ENCODE measurements around the gene MROH2A. TPM values are rescaled to one million over a fixed set of nuclear protein-coding genes. Genes with fewer than 3 reads are reported as not detected.

Gene MROH2A
- total RNA-seq, 4 donors from 2014 or later, result not detected

- TF ChIP-seq POLR2A (IDR thresholded peaks at IDR 0.05), result no peak
- no peak for TF ChIP-seq CTCF (IDR thresholded peaks at IDR 0.05)
- TF ChIP-seq EP300 (IDR thresholded peaks at IDR 0.05), result no peak
- DNase-seq (ENCODE audit: low spot score in 2 of 2), result no peak
- Histone ChIP-seq H3K27me3 (no peaks in the 10 kb centered on the region), H3K36me3 (no peaks in the 10 kb centered on the region), H3K9me3 (peaks cover 0 to 10% (median 0%) of the 10 kb centered on the region in 4 donors), H3K4me3 (no peak overlapping the region), H3K4me1 (no peaks in the 10 kb centered on the region), H3K27ac (no peak overlapping the region)
- 93 to 100% methylated on average over 4 of the region's 4 CpGs for WGBS, 2 donors
Observed at GRCh38 chr2:233779722-233780121, 1.6 kb downstream of the MROH2A start.

GRCh38 chr2:233780771-233781170, 2.6 kb downstream of the MROH2A start:
- H3K4me1 ChIP-seq, result no peaks in the 10 kb centered on the region
- no peak overlapping the region for H3K4me3 ChIP-seq
- TF ChIP-seq POLR2A (IDR thresholded peaks at IDR 0.05) (no peak), EP300 (IDR thresholded peaks at IDR 0.05) (no peak), CTCF (IDR thresholded peaks at IDR 0.05) (no peak)
- DNase-seq (ENCODE audit: low spot score in 2 of 2), result no peak
- no peak overlapping the region for H3K27ac ChIP-seq
- H3K27me3 ChIP-seq, result no peaks in the 10 kb centered on the region
- H3K36me3 ChIP-seq, result no peaks in the 10 kb centered on the region
- WGBS, 2 donors, result 88 to 91% methylated on average over 4 of the region's 4 CpGs
- H3K9me3 ChIP-seq, result peaks cover 0 to 6% (median 0%) of the 10 kb centered on the region in 4 donors

- no peak overlapping the region for H3K27ac ChIP-seq
- WGBS, 2 donors, result 85 to 94% methylated on average over 7 of the region's 7 CpGs
- H3K4me3 ChIP-seq, result no peak overlapping the region
- no peaks in the 10 kb centered on the region for H3K27me3 ChIP-seq
- H3K9me3 ChIP-seq, result peaks cover 0 to 7% (median 0%) of the 10 kb centered on the region in 4 donors
- H3K4me1 ChIP-seq, result no peaks in the 10 kb centered on the region
- H3K36me3 ChIP-seq, result no peaks in the 10 kb centered on the region
- TF ChIP-seq EP300 (IDR thresholded peaks at IDR 0.05), result no peak
- TF ChIP-seq CTCF (IDR thresholded peaks at IDR 0.05), result no peak
- TF ChIP-seq POLR2A (IDR thresholded peaks at IDR 0.05), result no peak
- DNase-seq (ENCODE audit: low spot score in 2 of 2), result no peak
Observed at GRCh38 chr2:233789554-233789953, 11.4 kb downstream of the MROH2A start.

- DNase-seq (ENCODE audit: low spot score in 2 of 2), result no peak
- Histone ChIP-seq H3K4me1 (no peaks in the 10 kb centered on the region), H3K27ac (no peak overlapping the region), H3K9me3 (peaks cover 0 to 4% (median 0%) of the 10 kb centered on the region in 4 donors), H3K27me3 (no peaks in the 10 kb centered on the region), H3K4me3 (no peak overlapping the region), H3K36me3 (no peaks in the 10 kb centered on the region)
- 83 to 84% methylated on average over 18 of the region's 18 CpGs for WGBS, 2 donors
- TF ChIP-seq POLR2A (IDR thresholded peaks at IDR 0.05) (no peak), CTCF (IDR thresholded peaks at IDR 0.05) (no peak), EP300 (IDR thresholded peaks at IDR 0.05) (no peak)
Observed at GRCh38 chr2:233791151-233791882, 13.2 kb downstream of the MROH2A start.

- Histone ChIP-seq H3K4me1 (no peaks in the 10 kb centered on the region), H3K27ac (no peak overlapping the region), H3K36me3 (no peaks in the 10 kb centered on the region), H3K4me3 (no peak overlapping the region), H3K9me3 (peaks cover 0 to 4% (median 0%) of the 10 kb centered on the region in 4 donors), H3K27me3 (no peaks in the 10 kb centered on the region)
- 80 to 84% methylated on average over 9 of the region's 9 CpGs for WGBS, 2 donors
- TF ChIP-seq CTCF (IDR thresholded peaks at IDR 0.05), result no peak
- TF ChIP-seq EP300 (IDR thresholded peaks at IDR 0.05), result no peak
- TF ChIP-seq POLR2A (IDR thresholded peaks at IDR 0.05), result no peak
- DNase-seq (ENCODE audit: low spot score in 2 of 2), result no peak
Observed at GRCh38 chr2:233791883-233792329, 13.8 kb downstream of the MROH2A start.

All from tibial nerve (tissue), 4 donors.